Muscle of back (tissue), 13 donors: ENCODE results near the gene VAMP3. TPM values are rescaled to one million over a fixed set of nuclear protein-coding genes. Genes with fewer than 3 reads are reported as not detected.

Experiments used
- DNase-seq, 3 donors: peaks; one replicate each; pipeline versions ENCODE4 v3.0.0 to v3.0.0-alpha.2; 2013
- long read RNA-seq, 9 donors: transcript quantifications; one replicate each; lab custom pipeline, GENCODE V29; 2026
- polyA plus RNA-seq, 10 donors: library from polyadenylated mRNA; unstranded; fragments of 120-200 nt; gene quantifications; one replicate each; pipeline ENCODE4 v1.2.1, GENCODE V29; 2013; ENCODE audit not compliant: insufficient read length in 10 of 10

VAMP3 gene, protein sequence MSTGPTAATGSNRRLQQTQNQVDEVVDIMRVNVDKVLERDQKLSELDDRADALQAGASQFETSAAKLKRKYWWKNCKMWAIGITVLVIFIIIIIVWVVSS
- 10 to 100 TPM; 68.5 to 84.2 (median 79.0) TPM for polyA plus RNA-seq
- long read RNA-seq, donor 1, transcript VAMP3-201 (5 exons, 2,205 nt), result major isoform, 18 of 22 reads
- long read RNA-seq, donor 1, partial matches to known transcripts, result 0 of 22 reads
- long read RNA-seq, donor 1, other reads (novel, unspliced or antisense), result 0 of 22 reads
- long read RNA-seq, donor 2, transcript VAMP3-201 (5 exons, 2,205 nt), result major isoform, 20 of 22 reads
- long read RNA-seq, donor 2, partial matches to known transcripts, result 0 of 22 reads
- long read RNA-seq, donor 2, other reads (novel, unspliced or antisense), result 0 of 22 reads
- long read RNA-seq, donor 3, result 0 reads
- long read RNA-seq, donor 4, transcript VAMP3-201 (5 exons, 2,205 nt), result major isoform, 8 of 9 reads
- long read RNA-seq, donor 4, partial matches to known transcripts, result 0 of 9 reads
- long read RNA-seq, donor 4, other reads (novel, unspliced or antisense), result 0 of 9 reads
- long read RNA-seq, donor 5, transcript VAMP3-201 (5 exons, 2,205 nt), result major isoform, 37 of 41 reads
- long read RNA-seq, donor 5, partial matches to known transcripts, result 0 of 41 reads
- long read RNA-seq, donor 5, other reads (novel, unspliced or antisense), result 0 of 41 reads
- long read RNA-seq, donor 6, transcript VAMP3-201 (5 exons, 2,205 nt), result major isoform, 33 of 62 reads
- long read RNA-seq, donor 6, partial matches to known transcripts, result 26 of 62 reads
- long read RNA-seq, donor 6, other reads (novel, unspliced or antisense), result 0 of 62 reads
- long read RNA-seq, donor 7, transcript VAMP3-201 (5 exons, 2,205 nt), result major isoform, 15 of 18 reads
- long read RNA-seq, donor 7, partial matches to known transcripts, result 0 of 18 reads
- long read RNA-seq, donor 7, other reads (novel, unspliced or antisense), result 0 of 18 reads
- long read RNA-seq, donor 8, transcript VAMP3-201 (5 exons, 2,205 nt), result major isoform, 19 of 41 reads
- long read RNA-seq, donor 8, partial matches to known transcripts, result 22 of 41 reads
- long read RNA-seq, donor 8, other reads (novel, unspliced or antisense), result 0 of 41 reads
- long read RNA-seq, donor 9, transcript VAMP3-201 (5 exons, 2,205 nt), result major isoform, 5 of 6 reads
- long read RNA-seq, donor 9, partial matches to known transcripts, result 0 of 6 reads
- long read RNA-seq, donor 9, other reads (novel, unspliced or antisense), result 0 of 6 reads

DNA sequence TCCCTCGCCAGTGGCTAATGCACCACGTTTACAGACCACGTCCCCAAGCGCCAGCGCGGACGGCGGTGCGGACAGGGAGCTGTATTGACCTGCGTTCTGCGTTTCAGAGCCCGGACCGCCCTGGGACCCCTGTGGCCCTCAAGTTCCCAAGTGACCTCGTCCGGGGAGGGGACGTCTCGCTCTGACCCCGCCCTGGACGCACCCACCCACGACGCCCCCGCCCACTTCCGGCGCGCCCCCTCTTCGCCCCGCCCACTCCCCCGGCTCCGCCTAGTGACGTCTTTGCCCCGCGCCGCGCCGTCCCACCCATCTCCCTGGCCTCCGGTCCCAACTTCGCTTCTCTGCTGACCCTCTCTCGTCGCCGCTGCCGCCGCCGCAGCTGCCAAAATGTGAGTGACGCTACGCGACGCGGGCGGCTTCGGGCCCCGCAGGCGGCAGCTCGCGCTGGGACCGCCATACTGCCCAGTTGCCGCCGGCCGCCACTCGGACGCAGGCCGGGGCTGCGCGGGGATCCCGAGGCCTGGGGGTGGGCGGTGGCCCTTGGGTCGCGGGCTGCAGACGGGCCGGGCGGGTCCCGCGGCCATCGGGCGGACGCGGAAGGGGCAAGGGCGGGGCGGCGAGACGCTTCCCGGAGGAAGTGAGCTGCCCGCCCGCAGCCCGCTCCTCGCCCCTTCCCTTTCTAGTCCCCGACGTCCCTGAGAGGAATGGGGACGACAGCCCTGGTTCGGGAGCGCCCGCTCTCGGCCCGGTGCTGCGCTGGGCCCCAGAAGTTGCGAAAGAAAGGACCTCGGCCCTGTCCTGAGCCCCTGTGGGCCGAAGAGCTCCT lies at the start of gene VAMP3:
TSS of gene VAMP3 (plus strand) at position 300 of the 826 bp plus-strand sequence. CDS start at position 388, 88 bp downstream.
- DNase-seq, result peak; percentile 74 to 92 (median 88)

DNA sequence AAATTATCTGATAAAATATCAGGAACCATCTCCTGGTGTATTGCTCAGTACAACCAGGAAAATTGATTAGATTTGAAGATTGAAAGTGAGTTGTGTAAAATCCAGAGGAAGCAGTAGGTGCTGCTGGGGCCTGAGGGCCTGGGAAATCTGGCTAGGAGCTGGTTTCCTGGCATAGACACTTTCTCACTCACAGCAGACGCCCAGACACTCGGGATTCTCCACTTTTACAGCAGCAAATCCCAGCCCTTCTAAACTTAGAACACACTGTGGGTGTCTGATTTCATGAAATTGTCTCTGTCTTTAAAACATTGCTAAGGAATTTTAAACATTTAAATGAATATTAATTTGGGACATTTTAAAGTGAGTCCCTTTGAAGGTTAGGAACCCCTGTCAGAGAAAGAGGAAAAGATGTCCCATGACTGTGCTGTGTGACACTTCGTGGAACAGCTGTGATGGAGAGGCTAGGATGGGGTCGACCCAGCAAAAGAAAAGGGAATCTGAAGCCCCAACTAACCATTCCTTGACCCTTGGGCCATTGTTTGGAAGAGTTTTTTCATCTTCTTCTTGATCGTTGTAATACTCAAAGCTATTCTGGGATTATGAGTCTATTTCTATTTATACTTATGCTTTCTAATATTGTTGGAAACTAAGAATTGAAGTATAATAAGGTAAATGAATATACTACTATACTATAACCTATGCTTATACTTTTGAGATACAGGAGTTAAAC lies 49.0 kb upstream of the VAMP3 start:
- DNase-seq, result peak in 1 of 3 donors; percentile 19

DNA sequence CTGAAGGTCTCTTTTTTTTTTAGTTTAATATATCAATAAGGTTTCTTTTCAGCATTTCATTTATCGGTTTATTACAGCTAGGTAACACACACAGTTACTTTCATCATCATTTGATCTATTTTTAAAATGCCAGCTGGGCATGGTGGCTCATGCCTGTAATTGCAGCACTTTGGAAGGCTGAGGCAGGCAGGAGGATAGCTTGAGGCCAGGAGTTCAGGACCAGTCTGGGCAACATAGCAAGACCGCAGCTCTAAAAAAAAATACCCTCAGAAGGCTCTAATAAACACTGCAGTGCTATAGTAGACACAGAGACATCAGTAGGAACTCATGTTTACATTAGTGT lies 48.5 kb upstream of the VAMP3 start:
- DNase-seq, result no peak

DNA sequence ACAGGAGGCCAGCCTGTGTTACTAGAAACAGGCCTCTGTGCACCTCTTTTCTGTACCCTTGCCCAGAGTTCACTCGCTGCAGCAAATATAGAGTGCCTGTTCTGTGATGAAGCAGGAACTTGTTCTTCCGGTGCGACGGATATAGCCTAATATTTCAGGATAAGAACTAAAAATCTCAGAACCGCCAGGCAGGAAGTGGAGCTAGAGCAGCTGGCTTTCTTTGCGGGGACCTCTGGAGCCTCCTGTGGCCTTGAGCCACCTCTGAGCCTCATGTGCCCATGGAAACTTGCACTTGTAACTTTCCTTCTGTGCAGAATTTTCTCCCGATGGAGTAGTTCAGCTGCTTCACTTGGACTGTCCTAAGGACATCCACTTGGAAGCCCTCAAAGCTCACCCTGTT lies 44.5 kb upstream of the VAMP3 start:
- DNase-seq, result peak in 1 of 3 donors; percentile 35

DNA sequence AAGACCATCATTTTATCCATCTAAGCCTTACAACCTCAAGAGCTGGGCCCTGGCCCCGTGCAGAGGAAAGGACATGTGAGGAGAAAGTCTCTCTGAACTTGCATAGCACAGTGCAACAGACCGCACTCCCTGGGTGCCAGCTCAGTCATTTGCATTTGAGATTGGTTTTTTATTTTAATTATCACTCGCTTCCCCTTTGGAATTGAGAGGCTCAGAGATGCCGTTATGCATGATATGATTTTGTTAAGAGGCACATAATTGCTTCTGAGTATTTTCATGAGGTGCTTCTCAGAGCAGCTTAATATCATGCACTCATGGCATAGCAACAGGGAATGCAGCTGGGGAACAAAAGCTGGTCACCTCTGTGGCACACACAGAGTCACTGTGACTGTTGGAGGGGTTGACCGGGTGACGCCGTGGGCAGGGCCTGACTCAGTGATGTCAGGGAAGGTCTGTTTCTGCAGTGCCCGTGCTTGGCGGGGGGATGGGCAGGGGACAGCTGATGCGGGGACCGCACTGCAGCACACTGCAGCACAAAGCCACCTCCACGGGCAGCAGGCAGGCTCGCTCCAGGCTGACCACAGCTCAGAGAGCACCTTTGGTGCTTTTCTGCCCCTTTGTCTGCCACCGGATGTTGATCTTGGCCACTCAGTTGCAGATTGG lies 43.2 kb upstream of the VAMP3 start:
- no peak for DNase-seq

DNA sequence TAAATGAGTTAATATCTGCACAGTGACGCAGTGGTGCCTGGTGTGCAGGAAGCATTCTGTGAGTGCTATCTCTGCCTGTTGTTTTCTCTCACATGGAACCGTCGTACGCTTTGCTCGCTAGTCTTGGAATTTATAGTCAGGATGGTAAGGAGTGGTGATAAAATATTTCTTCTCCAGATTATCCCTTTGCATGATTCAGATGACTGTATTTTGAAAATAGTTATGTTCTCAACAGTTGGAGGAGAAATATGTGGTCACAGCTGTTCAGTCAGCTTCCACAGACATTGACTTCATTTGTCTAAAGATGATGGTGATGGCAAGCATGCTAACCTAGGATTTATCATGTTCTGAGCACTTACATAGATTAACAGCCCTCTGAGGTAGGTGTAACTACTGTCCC lies 41.3 kb upstream of the VAMP3 start:
- DNase-seq, result no peak

DNA sequence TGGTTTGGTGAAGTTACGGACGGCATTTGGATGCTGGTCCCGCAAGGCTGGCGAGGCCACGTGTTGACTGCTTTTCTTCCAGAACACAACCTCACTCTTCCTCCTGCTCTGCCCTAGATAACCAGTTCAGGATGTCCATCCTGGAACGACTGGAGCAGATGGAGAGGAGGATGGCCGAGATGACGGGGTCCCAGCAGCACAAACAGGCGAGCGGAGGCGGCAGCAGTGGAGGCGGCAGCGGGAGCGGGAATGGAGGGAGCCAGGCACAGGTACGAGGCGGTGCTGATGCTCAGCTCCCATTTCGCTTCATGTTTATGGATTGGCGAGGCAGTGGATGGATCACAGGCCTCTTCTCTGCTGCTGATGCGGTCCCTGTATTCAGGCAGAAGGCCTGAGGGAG lies 38.8 kb upstream of the VAMP3 start:
- no peak for DNase-seq

DNA sequence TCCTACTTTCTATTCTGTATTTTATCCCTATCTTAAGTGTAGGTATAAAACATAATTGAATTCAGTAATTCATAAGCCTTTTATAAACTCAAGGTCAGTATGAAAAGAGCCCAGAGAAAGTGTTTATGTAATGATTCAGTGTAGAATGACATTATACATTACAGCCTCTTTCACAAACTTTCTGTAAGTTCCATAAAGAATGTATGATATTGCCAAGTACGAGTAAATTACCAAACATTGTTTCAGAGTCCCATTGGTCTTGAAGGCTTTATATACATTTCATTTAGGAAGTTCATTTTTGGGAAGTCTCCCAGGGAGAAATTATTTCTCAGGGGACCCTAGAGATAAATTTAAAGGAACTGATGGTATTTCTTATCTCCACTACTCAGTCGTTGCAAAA lies 37.8 kb upstream of the VAMP3 start:
- DNase-seq, result no peak

DNA sequence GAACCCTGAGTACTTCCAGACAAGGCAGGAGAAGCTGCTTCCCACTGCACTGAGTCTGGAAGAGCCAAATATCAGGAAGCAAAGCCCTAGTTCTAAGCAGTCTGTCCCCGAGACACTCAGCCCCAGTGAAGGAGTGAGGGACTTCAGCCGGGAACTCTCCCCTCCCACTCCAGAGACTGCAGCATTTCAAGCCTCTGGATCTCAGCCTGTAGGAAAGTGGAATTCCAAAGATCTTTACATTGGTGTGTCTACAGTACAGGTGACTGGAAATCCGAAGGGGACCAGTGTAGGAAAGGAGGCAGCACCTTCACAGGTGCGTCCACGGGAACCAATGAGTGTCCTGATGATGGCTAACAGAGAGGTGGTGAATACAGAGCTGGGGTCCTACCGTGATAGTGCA lies 33.1 kb upstream of the VAMP3 start:
- no peak for DNase-seq

DNA sequence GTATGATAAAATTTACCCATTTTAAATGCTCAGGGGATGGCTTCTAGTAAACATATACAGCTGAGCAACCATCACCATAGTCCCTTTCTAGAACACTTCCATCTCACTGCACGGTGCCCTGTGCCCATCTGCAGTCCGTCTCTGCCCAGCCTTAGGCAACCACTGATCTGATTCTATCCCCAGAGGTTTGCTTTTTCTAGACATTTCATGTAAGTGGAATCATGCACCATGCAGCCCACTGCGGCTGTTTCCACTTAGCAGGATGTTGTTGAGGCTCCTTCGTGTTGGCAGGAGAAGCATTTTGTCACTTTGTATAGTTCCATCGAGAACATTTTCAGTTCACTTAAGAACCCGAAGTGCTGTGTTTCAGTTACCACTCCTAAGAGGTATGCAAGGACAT lies 27.8 kb upstream of the VAMP3 start:
- peak in 1 of 3 donors; percentile 11 for DNase-seq

DNA sequence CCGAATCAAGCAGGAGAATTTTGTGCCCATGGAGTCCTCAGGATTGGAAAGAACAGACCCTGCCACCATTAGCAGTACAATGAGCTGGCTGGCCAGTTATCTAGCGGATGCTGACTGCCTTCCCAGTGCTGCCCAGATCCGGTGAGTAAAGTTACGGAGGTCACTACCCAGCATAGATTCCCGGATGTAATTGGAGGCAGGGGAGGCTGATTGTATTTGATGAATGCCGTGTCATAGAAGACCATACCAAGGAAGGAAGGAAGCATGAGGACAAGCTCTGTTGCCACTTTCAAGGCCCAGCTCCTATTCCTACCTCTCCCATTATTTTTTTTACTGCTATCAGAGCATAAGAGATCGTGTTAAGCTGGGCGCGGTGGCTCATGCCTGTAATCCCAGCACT lies 26.2 kb upstream of the VAMP3 start:
- DNase-seq, result no peak

DNA sequence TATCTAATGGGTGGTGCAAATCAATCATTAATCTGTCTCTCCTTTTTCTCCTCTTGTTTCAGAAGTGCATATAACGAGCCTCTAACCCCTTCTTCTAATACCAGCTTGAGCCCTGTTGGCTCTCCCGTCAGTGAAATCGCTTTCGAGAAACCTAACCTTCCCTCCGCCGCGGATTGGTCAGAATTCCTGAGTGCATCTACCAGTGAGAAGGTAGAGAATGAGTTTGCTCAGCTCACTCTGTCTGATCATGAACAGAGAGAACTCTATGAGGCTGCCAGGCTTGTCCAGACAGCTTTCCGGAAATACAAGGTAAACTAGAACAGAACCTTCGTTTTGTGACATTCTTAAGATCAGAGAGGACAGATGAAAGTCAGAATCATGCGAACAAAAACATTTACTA lies 25.3 kb upstream of the VAMP3 start:
- no peak for DNase-seq

DNA sequence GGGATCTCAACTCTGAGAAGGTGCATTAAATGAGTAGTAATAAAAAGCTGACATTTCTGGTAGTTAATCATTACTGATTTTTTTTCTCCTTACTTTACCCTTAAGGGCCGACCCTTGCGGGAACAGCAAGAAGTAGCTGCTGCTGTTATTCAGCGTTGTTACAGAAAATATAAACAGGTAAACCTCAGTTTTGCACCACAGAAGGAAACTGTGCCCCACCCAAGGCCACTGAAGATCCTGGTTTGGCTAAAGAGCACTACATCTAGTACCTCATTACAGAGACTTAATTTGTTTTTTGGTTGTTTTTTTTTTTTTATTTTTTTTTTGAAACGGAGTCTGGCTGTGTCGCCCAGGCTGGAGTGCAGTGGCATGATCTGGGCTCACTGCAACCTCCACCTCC lies 23.5 kb upstream of the VAMP3 start:
- no peak for DNase-seq

DNA sequence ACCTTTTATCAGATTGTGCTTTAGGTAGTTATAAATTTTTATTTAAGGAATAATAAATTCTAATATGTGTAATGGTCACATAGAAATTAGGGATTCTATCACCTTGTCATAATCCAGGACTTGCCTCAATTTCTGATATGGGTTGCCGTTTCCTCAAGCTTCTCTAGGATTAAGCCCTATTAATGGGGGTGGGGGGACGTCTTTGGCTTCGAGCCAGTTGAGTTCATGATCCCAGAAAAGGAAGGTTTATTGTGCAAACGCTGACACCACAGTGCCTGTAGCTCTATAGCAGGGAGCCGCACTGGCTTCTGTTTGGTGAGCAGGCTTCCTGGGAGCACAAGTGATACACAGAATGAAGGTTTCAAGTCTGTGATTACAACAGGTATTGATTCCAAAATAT lies 22.0 kb upstream of the VAMP3 start:
- DNase-seq, result no peak

DNA sequence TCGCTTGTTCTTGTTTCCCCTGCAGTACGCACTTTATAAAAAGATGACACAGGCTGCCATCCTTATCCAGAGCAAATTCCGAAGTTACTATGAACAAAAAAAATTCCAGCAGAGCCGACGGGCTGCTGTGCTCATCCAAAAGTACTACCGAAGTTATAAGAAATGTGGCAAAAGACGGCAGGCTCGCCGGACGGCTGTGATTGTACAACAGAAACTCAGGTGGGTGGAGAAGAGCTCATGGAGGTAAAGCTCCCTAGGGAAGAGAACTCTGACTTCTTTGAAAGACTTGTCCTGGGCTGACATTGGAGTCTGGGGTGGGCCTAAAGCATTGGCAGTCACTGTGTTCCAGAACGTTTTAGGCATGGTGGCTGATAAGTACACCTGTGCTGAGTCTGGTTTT lies 19.9 kb upstream of the VAMP3 start:
- no peak for DNase-seq

DNA sequence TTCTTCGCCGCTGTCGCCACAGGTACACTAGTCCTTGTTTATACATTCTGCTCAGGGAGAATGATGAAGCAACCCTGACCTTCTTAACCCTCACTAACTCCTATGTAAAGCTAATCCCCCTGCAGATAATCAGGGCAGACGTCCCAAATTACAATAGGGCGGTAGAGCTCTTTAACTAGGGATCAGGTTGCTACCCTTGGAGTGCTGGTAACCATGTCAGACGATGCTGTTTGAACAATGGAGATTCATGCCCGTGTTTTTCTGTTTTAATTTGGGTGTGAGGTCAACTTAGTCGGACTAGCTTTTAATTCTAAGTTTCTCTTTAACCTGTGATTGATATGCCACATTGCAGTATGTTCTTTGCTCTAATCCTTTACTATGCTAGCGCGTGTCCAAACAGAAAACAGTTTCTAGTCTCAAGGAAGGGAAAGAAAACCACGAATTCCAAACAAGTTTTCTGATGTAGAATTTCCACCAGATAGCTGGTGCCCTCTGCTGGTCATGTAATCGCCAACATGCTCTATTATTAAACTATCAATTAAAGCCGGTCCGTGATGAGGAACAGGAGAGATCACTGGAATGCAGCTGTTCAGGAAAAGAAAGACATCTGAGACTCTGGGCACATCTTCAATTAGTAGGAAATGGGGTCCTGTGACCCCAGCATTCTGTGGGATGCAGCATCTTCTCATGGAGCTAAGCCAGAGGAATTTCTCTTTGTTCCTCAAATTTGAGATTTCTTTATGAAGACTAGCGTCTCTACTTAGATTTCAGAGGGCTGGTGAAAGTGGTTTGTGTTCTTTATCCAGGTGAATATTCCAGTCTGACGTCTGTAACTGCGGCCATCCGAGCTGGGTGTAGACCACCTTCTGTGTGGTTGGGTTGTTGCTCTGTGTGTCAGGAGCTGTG lies 18.3 kb upstream of the VAMP3 start:
- peak; percentile 67 to 87 (median 80) for DNase-seq

DNA sequence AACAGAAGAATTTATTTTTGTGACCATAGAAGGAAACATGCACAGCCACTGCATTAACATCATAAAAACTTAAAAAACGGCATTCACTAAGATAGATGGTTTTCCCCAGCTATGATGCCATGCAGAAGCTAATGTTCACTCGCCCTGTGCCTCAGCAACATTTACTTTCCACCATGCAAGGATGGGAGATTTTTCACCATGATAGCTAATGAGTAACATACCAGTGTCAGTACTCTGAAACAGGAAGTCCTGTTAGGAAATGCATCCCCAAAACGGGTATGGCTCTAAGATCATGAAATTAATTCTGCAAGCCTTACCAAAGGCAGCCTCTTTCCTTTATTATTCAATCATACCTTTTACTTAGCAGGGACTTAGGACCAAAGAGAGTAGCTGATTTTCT lies 17.5 kb upstream of the VAMP3 start:
- no peak for DNase-seq

DNA sequence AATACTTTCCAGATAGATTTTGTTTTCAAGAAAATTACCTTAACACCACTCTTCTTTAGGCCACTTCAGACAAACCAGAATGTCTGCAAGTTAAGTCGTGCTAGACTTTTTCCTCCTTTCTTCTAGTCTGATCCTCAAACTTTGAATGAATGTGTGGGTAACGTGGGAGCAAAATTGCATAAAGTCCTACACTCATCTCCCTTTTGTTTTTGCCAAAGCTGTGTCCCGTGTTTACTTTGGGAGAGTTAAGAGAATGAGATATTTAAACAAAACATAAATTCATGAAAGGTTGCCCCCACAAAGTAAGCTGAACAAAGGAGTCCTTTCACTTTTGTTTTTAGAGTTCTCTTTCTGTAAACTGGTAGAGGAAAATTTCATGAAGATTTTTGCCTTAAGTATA lies 16.9 kb upstream of the VAMP3 start:
- no peak for DNase-seq

DNA sequence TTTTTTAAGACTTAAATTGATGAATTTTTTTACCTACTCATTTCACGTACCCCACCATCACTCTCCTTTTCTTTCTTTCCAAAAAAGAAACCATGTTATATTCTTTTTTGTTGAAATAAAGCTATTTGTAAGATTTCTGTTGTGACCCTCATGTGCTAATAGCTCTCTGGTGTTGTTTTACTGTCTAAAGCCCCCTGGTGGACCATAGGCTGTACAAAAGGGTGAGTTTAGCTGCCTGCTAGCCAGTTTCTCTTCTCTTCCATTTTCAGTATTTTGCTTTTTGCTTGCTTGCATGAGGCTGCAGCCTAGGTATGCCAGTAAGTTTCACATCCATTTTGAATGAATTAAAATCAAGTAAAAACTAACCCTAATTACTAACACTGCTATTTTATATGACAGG lies 15.6 kb upstream of the VAMP3 start:
- DNase-seq, result no peak
